IPS-NIHi11 (cell line): ENCODE data around the gene CNTF.
A peak's percentile ranks its signal among the peaks of the same experiment; 100 is the strongest.
"Not testable (repeated sequence)": the region's sequence is repeated elsewhere in the genome, so short reads cannot be mapped to it uniquely, and the experiment has no call there.

Source experiments
- DNase-seq: peaks from one replicate; pipeline ENCODE4 v3.0.0; 2012; ENCODE audit warnings: mixed read lengths, low spot score

CNTF gene

GRCh38 chr11:58622344-58622743 is at the start of gene CNTF:
Gene CNTF, plus strand, starts transcription at chr11:58622665. Its CDS starts 88 bp downstream, at chr11:58622753.
- no peak for DNase-seq

GRCh38 chr11:58572906-58573305 is 49.6 kb upstream of the CNTF start:
- DNase-seq, result not testable (repeated sequence)

- no peak for DNase-seq
Measured at GRCh38 chr11:58573451-58574104, 48.9 kb upstream of the CNTF start.

GRCh38 chr11:58574881-58575280 is 47.6 kb upstream of the CNTF start:
- no peak for DNase-seq

- DNase-seq, result no peak
Measured at GRCh38 chr11:58575377-58576020, 47.0 kb upstream of the CNTF start, which contains the start of gene LPXN. Gene LPXN, minus strand, starts transcription at chr11:58575856. Its CDS starts 84 bp downstream, at chr11:58575772.

- DNase-seq, result no peak
Measured at GRCh38 chr11:58576887-58577471, 45.5 kb upstream of the CNTF start.

GRCh38 chr11:58577555-58578135 is 44.8 kb upstream of the CNTF start:
- peak; percentile 5 for DNase-seq

- DNase-seq, result peak; percentile 71
Measured at GRCh38 chr11:58578136-58578634, 44.3 kb upstream of the CNTF start.

GRCh38 chr11:58578635-58579191 is 43.8 kb upstream of the CNTF start, which contains the start of gene ZFP91:
Gene ZFP91, plus strand, starts transcription at chr11:58579063. Its CDS starts 219 bp downstream, at chr11:58579282.
- DNase-seq, result peak; percentile 84

GRCh38 chr11:58579192-58580129 is 43.0 kb upstream of the CNTF start:
- DNase-seq, result peak; percentile 76

- DNase-seq, result no peak
Measured at GRCh38 chr11:58580311-58580710, 42.2 kb upstream of the CNTF start.

- no peak for DNase-seq
Measured at GRCh38 chr11:58582437-58582836, 40.0 kb upstream of the CNTF start.

GRCh38 chr11:58586998-58587397 is 35.5 kb upstream of the CNTF start:
- no peak for DNase-seq

- DNase-seq, result no peak
Measured at GRCh38 chr11:58591659-58592058, 30.8 kb upstream of the CNTF start.

GRCh38 chr11:58592760-58593472 is 29.5 kb upstream of the CNTF start:
- DNase-seq, result no peak

GRCh38 chr11:58594826-58595225 is 27.6 kb upstream of the CNTF start:
- no peak for DNase-seq

- no peak for DNase-seq
Measured at GRCh38 chr11:58596621-58597020, 25.8 kb upstream of the CNTF start.

GRCh38 chr11:58597486-58598144 is 24.9 kb upstream of the CNTF start:
- no peak for DNase-seq

GRCh38 chr11:58600510-58600909 is 22.0 kb upstream of the CNTF start:
- no peak for DNase-seq
